Gastrocnemius medialis (tissue), 4 donors: ENCODE results near the gene WIF1. TPM values are rescaled to one million over a fixed set of nuclear protein-coding genes. Genes with fewer than 3 reads are reported as not detected.

ENCODE experiments used
- ATAC-seq, 2 donors: fragments of 150-250 bp; one replicate each; pipeline ENCODE4 v1.9.1; 2016
- DNase-seq, 2 donors: peaks; one replicate each; pipeline ENCODE4 v3.0.0-alpha.2; 2019
- H3K27ac ChIP-seq, 4 donors: fragments of 200-600 bp; sonication (generic); 1 replicate in 1 of 4; 2 replicates in 3 of 4; pipeline ENCODE4 v1.5.1; 2016 to 2018; ENCODE audit warnings: mild to moderate bottlenecking in 2 of 4, moderate library complexity in 1 of 4
- H3K27me3 ChIP-seq, 3 donors: fragments of 200-600 bp; sonication (generic) in 2 of 3; 1 replicate in 1 of 3; 2 replicates in 2 of 3; pipeline versions ENCODE4 v1.5.1 to v1.6.0; 2016 to 2019; ENCODE audit warnings: mild to moderate bottlenecking in 1 of 3, moderate library complexity in 1 of 3
- H3K36me3 ChIP-seq, 2 donors: fragments of 200-600 bp; sonication (generic) in 1 of 2; one replicate each; pipeline ENCODE4 v1.5.1; 2017 to 2018
- H3K4me1 ChIP-seq, 2 donors: fragments of 200-600 bp; sonication (generic) in 1 of 2; one replicate each; pipeline ENCODE4 v1.5.1; 2016 to 2017; ENCODE audit warnings: mild to moderate bottlenecking in 2 of 2
- H3K4me3 ChIP-seq, 4 donors: fragments of 200-600 bp; sonication (generic) in 3 of 4; 1 replicate in 1 of 4; 2 replicates in 3 of 4; pipeline ENCODE4 v1.5.1; 2016 to 2019; ENCODE audit warnings: mild to moderate bottlenecking in 2 of 4
- H3K9me3 ChIP-seq, 3 donors: fragments of 200-600 bp; sonication (generic) in 2 of 3; 1 replicate in 1 of 3; 2 replicates in 2 of 3; pipeline ENCODE4 v1.5.1; 2016 to 2019
- CTCF ChIP-seq, 5 experiments: fragments of 450-650 bp in 3 of 5; fragments of 200-600 bp in 2 of 5; sonication (generic) in 2 of 5; IDR thresholded peaks in 4 of 5; conservative IDR thresholded peaks in 1 of 5; 1 replicate in 4 of 5; 2 replicates in 1 of 5; pipeline ENCODE4 v1.5.1; 2016 to 2019; ENCODE audit warnings: antibody characterized with exemption in 5 of 5, mild to moderate bottlenecking in 3 of 5, moderate library complexity in 3 of 5
- POLR2A ChIP-seq, 2 donors: fragments of 450-650 bp; IDR thresholded peaks; one replicate each; pipeline ENCODE4 v1.6.1; 2017; ENCODE audit warnings: antibody characterized with exemption in 2 of 2, mild to moderate bottlenecking in 2 of 2, moderate library complexity in 2 of 2
- in situ Hi-C, 4 donors: fragments of 200-750 bp; cut with MboI; loops; one replicate each; pipeline versions ENCODE4 v1.15.0 to v1.8.0; 2017; ENCODE audit warnings: low sequenced_read_pairs in 4 of 4
- intact Hi-C: fragments of 100-400 bp; cut with DNase I; formaldehyde crosslinking; loops from one replicate; pipeline ENCODE4 v1.15.1; 2023; ENCODE audit warnings: low total_unique reads
- total RNA-seq, 4 donors: library from RNA; depleted of rRNA; stranded (reverse); fragments of >200 nt; gene quantifications; one replicate each; pipeline versions ENCODE4 v1.1.0 to v1.2.3, GENCODE V29; 2016

The WIF1 gene
- total RNA-seq, 4 donors from 2014 or later, result not detected

GRCh38 chr12:65067383-65067782 is 53.7 kb downstream of the WIF1 start:
- Histone ChIP-seq H3K4me3 (no peak overlapping the region), H3K36me3 (no peaks in the 10 kb centered on the region), H3K9me3 (no peaks in the 10 kb centered on the region), H3K27ac (no peak overlapping the region), H3K27me3 (no peaks in the 10 kb centered on the region), H3K4me1 (no peaks in the 10 kb centered on the region)
- in situ Hi-C loops (no loop called here), intact Hi-C loops (no loop called here)
- DNase-seq, result no peak
- TF ChIP-seq POLR2A (IDR thresholded peaks at IDR 0.05) (no peak), CTCF (IDR thresholded peaks at IDR 0.05 in 4 of 5, conservative IDR thresholded peaks at IDR 0.05 in 1 of 5) (no peak)
- ATAC-seq, result no peak

GRCh38 chr12:65055859-65056258 is 65.2 kb downstream of the WIF1 start:
- DNase-seq (no peak), ATAC-seq (no peak)
- intact Hi-C loops (no loop called here), in situ Hi-C loops (no loop called here)
- H3K4me1 ChIP-seq, result no peaks in the 10 kb centered on the region
- TF ChIP-seq POLR2A (IDR thresholded peaks at IDR 0.05) (no peak), CTCF (IDR thresholded peaks at IDR 0.05 in 4 of 5, conservative IDR thresholded peaks at IDR 0.05 in 1 of 5) (no peak)
- H3K9me3 ChIP-seq, result no peaks in the 10 kb centered on the region
- H3K4me3 ChIP-seq, result no peak overlapping the region
- no peaks in the 10 kb centered on the region for H3K27me3 ChIP-seq
- no peak overlapping the region for H3K27ac ChIP-seq
- H3K36me3 ChIP-seq, result no peaks in the 10 kb centered on the region

- H3K36me3 ChIP-seq, result no peaks in the 10 kb centered on the region
- in situ Hi-C loops, result no loop called here
- H3K27ac ChIP-seq, result no peak overlapping the region
- no peaks in the 10 kb centered on the region for H3K27me3 ChIP-seq
- H3K9me3 ChIP-seq, result no peaks in the 10 kb centered on the region
- ATAC-seq (no peak), DNase-seq (no peak)
- H3K4me1 ChIP-seq, result no peaks in the 10 kb centered on the region
- intact Hi-C loops, result no loop called here
- no peak overlapping the region for H3K4me3 ChIP-seq
- TF ChIP-seq POLR2A (IDR thresholded peaks at IDR 0.05), result no peak
- TF ChIP-seq CTCF (IDR thresholded peaks at IDR 0.05 in 4 of 5, conservative IDR thresholded peaks at IDR 0.05 in 1 of 5), result no peak
Measured at GRCh38 chr12:65051218-65051617, 69.9 kb downstream of the WIF1 start.

GRCh38 chr12:65045269-65045668 is 75.8 kb downstream of the WIF1 start:
- no peak for DNase-seq
- Histone ChIP-seq H3K27ac (no peak overlapping the region), H3K36me3 (no peaks in the 10 kb centered on the region), H3K27me3 (no peaks in the 10 kb centered on the region), H3K4me3 (no peak overlapping the region), H3K9me3 (no peaks in the 10 kb centered on the region), H3K4me1 (no peaks in the 10 kb centered on the region)
- ATAC-seq, result no peak
- intact Hi-C loops (no loop called here), in situ Hi-C loops (no loop called here)
- no peak for TF ChIP-seq POLR2A (IDR thresholded peaks at IDR 0.05)
- no peak for TF ChIP-seq CTCF (IDR thresholded peaks at IDR 0.05 in 4 of 5, conservative IDR thresholded peaks at IDR 0.05 in 1 of 5)

DNA sequence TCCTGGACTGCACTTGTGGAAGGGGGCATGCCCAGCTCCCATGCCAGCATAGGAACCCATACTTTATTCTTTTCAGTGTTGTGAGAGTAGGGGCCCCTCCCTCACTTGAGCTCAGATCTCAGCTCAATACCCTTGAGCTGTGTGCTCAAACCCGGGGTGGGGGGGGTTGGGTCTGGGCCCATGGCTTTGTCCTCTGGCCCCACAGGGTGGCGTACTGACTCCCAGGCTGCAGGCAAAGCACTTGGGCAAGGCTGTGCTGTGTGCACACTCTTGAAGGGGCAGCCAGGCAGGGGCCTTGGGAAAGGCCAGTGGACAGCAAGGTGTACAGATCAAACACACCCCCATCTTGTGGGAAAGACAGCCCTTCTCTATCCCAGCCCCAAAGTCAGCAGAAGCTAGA is 81.8 kb downstream of the WIF1 start:
- DNase-seq, result no peak
- Histone ChIP-seq H3K4me1 (no peaks in the 10 kb centered on the region), H3K4me3 (no peak overlapping the region), H3K27me3 (no peaks in the 10 kb centered on the region), H3K36me3 (no peaks in the 10 kb centered on the region), H3K27ac (no peak overlapping the region), H3K9me3 (no peaks in the 10 kb centered on the region)
- TF ChIP-seq POLR2A (IDR thresholded peaks at IDR 0.05) (no peak), CTCF (IDR thresholded peaks at IDR 0.05 in 4 of 5, conservative IDR thresholded peaks at IDR 0.05 in 1 of 5) (no peak)
- no peak for ATAC-seq
- intact Hi-C loops (no loop called here), in situ Hi-C loops (no loop called here)
